Endothelial cell of umbilical vein (primary cell): Measurements from ENCODE around the gene DDX27. TPM values are rescaled to one million over a fixed set of nuclear protein-coding genes. Genes with fewer than 3 reads are reported as not detected.

ENCODE experiments used
- BruUV-seq: library from RNA; stranded (reverse); fragments of 400-500 nt; replicated peaks from 2 replicates; lab custom pipeline; 2021; lab: Mats Ljungman, UMichigan
- CTCF ChIA-PET: fragments of 300-600, 350-600 bp; sonication (Branson Sonifier 250); formaldehyde crosslinking; loops from one replicate; lab custom pipeline; 2021; ENCODE audit warnings: antibody characterized with exemption, inconsistent platforms; lab: Charles Lee
- POLR2A ChIA-PET: fragments of 300-600, 350-600 bp; sonication (Branson Sonifier 250); formaldehyde crosslinking; loops from one replicate; lab custom pipeline; 2021; ENCODE audit warnings: antibody characterized with exemption, inconsistent platforms; lab: Charles Lee
- DNase-seq: peaks from one replicate; pipeline ENCODE4 v3.0.0-alpha.2; 2011; ENCODE audit warnings: low read depth, low spot score
- FAIRE-seq: peaks from 2 replicates; lab custom pipeline; 2011; peaks lifted over from hg19 to GRCh38; lab: Jason Lieb, UNC
- H2AFZ ChIP-seq: 2 replicates; pipeline ENCODE4 v1.6.0; 2012; ENCODE audit warnings: low read depth, low read length, control low read depth, inconsistent platforms
- H3K27ac ChIP-seq: 2 replicates; pipeline ENCODE4 v1.5.1; 2011; ENCODE audit warnings: low read depth, mild to moderate bottlenecking, control low read depth, low read length, moderate library complexity; ENCODE audit not compliant: insufficient read depth
- H3K27me3 ChIP-seq, 2 experiments: 2 replicates each; pipeline versions ENCODE4 v1.6.0 to v1.6.1; 2011; ENCODE audit warnings: low read length in 2 of 2, mixed read lengths in 1 of 2; ENCODE audit not compliant: control insufficient read depth in 2 of 2, insufficient read depth in 2 of 2
- H3K36me3 ChIP-seq, 2 experiments: 2 replicates in 1 of 2; 3 replicates in 1 of 2; pipeline ENCODE4 v1.5.1; 2011; ENCODE audit warnings: low read length in 2 of 2, mild to moderate bottlenecking in 1 of 2, moderate library complexity in 1 of 2; ENCODE audit not compliant: control insufficient read depth in 2 of 2, insufficient read depth in 2 of 2; ENCODE audit errors: extremely low read depth in 1 of 2
- H3K4me1 ChIP-seq: 3 replicates; pipeline ENCODE4 v1.5.1; 2011; ENCODE audit warnings: mild to moderate bottlenecking, low read length; ENCODE audit not compliant: control insufficient read depth, insufficient read depth; ENCODE audit errors: extremely low read depth
- H3K4me2 ChIP-seq: 2 replicates; pipeline ENCODE4 v1.6.1; 2011; ENCODE audit warnings: low read length, control low read depth, mixed read lengths; ENCODE audit not compliant: insufficient read depth
- H3K4me3 ChIP-seq, 3 experiments: fragments of 200-600 bp in 1 of 3; sonication (generic), shearing (Covaris generic) in 1 of 3; replicated peaks in 1 of 3; 2 replicates each; pipeline ENCODE4 v1.5.1; 2011 to 2016; ENCODE audit warnings: control low read depth in 3 of 3, low read length in 3 of 3, mild to moderate bottlenecking in 2 of 3, inconsistent platforms in 1 of 3, low read depth in 1 of 3, moderate library complexity in 1 of 3; ENCODE audit not compliant: insufficient read depth in 1 of 3
- H3K79me2 ChIP-seq: 2 replicates; pipeline ENCODE4 v1.6.0; 2012; ENCODE audit warnings: low read length, inconsistent platforms; ENCODE audit not compliant: control insufficient read depth, insufficient read depth
- H3K9ac ChIP-seq: replicated peaks from 2 replicates; pipeline ENCODE3; 2011; ENCODE audit warnings: low read length, control low read depth; ENCODE audit not compliant: insufficient read depth; ENCODE audit errors: extremely low read depth
- H3K9me1 ChIP-seq: replicated peaks from 3 replicates; pipeline ENCODE4 v1.6.0; 2011; ENCODE audit warnings: mild to moderate bottlenecking, low read length; ENCODE audit not compliant: control insufficient read depth, insufficient read depth; ENCODE audit errors: extremely low read depth
- H3K9me3 ChIP-seq: replicated peaks from 2 replicates; pipeline ENCODE4 v1.5.1; 2012; ENCODE audit warnings: low read length, inconsistent platforms; ENCODE audit not compliant: control insufficient read depth, insufficient read depth
- H4K20me1 ChIP-seq: replicated peaks from 2 replicates; pipeline ENCODE3; 2011; ENCODE audit warnings: mild to moderate bottlenecking, low read length; ENCODE audit not compliant: control insufficient read depth, insufficient read depth; ENCODE audit errors: extremely low read depth
- EZH2 ChIP-seq: IDR thresholded peaks from 2 replicates; pipeline ENCODE4 v1.6.1; 2012; ENCODE audit warnings: borderline replicate concordance, low read depth, mild to moderate bottlenecking, moderate library complexity, low read length, inconsistent platforms; ENCODE audit not compliant: severe bottlenecking
- FOS ChIP-seq: IDR thresholded peaks from 2 replicates; pipeline ENCODE4 v1.6.1; 2011; ENCODE audit warnings: mild to moderate bottlenecking, low read length, moderate library complexity, borderline replicate concordance; ENCODE audit not compliant: insufficient read depth
- GATA2 ChIP-seq: IDR thresholded peaks from 2 replicates; pipeline ENCODE4 v1.7.0; 2011; ENCODE audit warnings: low read depth, mild to moderate bottlenecking, moderate library complexity, mixed read lengths, low read length; ENCODE audit not compliant: insufficient read length, insufficient read depth
- JUN ChIP-seq: IDR thresholded peaks from 2 replicates; pipeline ENCODE4 v1.6.1; 2011; ENCODE audit warnings: borderline replicate concordance, low read depth; ENCODE audit not compliant: insufficient read length, insufficient read depth
- MYC ChIP-seq: IDR thresholded peaks from one replicate; pipeline ENCODE4 v1.6.1; 2011; ENCODE audit warnings: mild to moderate bottlenecking, low read depth, low read length
- POLR2A ChIP-seq: IDR thresholded peaks from 2 replicates; pipeline ENCODE4 v1.6.1; 2012; ENCODE audit warnings: low read depth, mild to moderate bottlenecking, control low read depth, low read length
- POLR2AphosphoS5 ChIP-seq: IDR thresholded peaks from 2 replicates; pipeline ENCODE4 v1.6.1; 2012; ENCODE audit warnings: low read depth, mild to moderate bottlenecking, control low read depth, low read length, moderate library complexity; ENCODE audit not compliant: insufficient read depth
- dilution Hi-C: fragments of 300-500 bp; cut with MboI; formaldehyde crosslinking; loops from one replicate; pipeline ENCODE4 v1.15.0; 2019; ENCODE audit warnings: low sequenced_read_pairs; ENCODE audit not compliant: extremely low pct_ligation_motif_present
- intact Hi-C: fragments of 100-400 bp; cut with micrococcal nuclease; formaldehyde crosslinking; loops from one replicate; pipeline ENCODE4 v1.10.0; 2022
- polyA plus RNA-seq, 4 experiments: library from polyadenylated mRNA; depleted of rRNA in 3 of 4; stranded (reverse) in 3 of 4; unstranded in 1 of 4; fragments of >200 nt; gene quantifications; 2 replicates each; pipeline versions ENCODE4 v1.2.1 to v1.2.3, GENCODE V29; 2011 to 2012; ENCODE audit warnings: missing spikeins in 1 of 4
- total RNA-seq: library from RNA; stranded (reverse); gene quantifications from 2 replicates; pipeline ENCODE4 v1.2.3, GENCODE V29; 2021
- TF ChIP-seq, protein P1 (sequence below), 2 donors: IDR thresholded peaks; 1 replicate in 1 of 2; 2 replicates in 1 of 2; pipeline ENCODE4 v1.5.1; 2011; ENCODE audit warnings: low read length in 2 of 2, mild to moderate bottlenecking in 2 of 2, moderate library complexity in 2 of 2, control low read depth in 1 of 2, inconsistent platforms in 1 of 2, low read depth in 1 of 2; ENCODE audit not compliant: insufficient read depth in 1 of 2; ENCODE audit errors: extremely low read depth in 1 of 2
- TF ChIP-seq, protein P2 (sequence below): IDR thresholded peaks from 2 replicates; pipeline ENCODE4 v1.6.1; 2011; ENCODE audit not compliant: insufficient read depth, insufficient read length

The DDX27 gene
- total and polyA plus RNA-seq, 2 donors (not counting 3 experiments of a cell fraction or from before 2014, with no cell fraction given), result 24.0 to 25.7 TPM

DNA sequence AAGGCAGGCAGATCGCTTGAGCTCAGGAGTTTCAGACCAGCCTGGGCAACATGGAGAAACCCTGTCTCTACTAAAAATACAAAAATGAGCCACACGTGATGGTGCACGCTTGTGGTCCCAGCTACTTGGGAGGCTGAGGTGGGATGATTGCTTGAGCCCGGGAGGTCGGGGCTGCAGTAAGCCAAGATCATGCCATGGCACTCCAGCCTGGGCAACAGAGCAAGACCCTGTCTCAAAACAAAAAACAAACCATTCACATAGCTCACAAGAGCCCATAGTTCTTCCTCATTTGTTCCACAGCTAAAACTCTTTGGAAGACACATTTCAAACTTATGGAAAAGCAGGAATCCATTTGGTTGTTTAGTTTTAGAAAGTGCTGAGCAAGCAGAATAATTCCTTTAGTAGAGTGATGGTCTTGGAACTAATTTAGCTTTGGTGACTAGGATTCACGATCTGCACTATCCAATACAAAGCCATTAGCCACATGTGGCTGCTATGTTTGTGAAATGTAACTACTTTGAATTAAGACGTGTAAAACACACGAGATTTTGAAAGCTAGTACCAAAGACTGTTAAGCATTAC is 54.6 kb downstream of the DDX27 start:
- intact Hi-C loops, result no loop called here
- TF ChIP-seq, protein P1, sequence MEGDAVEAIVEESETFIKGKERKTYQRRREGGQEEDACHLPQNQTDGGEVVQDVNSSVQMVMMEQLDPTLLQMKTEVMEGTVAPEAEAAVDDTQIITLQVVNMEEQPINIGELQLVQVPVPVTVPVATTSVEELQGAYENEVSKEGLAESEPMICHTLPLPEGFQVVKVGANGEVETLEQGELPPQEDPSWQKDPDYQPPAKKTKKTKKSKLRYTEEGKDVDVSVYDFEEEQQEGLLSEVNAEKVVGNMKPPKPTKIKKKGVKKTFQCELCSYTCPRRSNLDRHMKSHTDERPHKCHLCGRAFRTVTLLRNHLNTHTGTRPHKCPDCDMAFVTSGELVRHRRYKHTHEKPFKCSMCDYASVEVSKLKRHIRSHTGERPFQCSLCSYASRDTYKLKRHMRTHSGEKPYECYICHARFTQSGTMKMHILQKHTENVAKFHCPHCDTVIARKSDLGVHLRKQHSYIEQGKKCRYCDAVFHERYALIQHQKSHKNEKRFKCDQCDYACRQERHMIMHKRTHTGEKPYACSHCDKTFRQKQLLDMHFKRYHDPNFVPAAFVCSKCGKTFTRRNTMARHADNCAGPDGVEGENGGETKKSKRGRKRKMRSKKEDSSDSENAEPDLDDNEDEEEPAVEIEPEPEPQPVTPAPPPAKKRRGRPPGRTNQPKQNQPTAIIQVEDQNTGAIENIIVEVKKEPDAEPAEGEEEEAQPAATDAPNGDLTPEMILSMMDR (IDR thresholded peaks at IDR 0.05; ENCODE audit: extremely low read depth in 1 of 2, insufficient read depth in 1 of 2, low read depth in 1 of 2, low read length in 2 of 2), result no peak
- no peak for TF ChIP-seq EZH2
- no peak for TF ChIP-seq FOS
- TF ChIP-seq MYC, result no peak
- TF ChIP-seq POLR2AphosphoS5, result no peak
- TF ChIP-seq JUN, result no peak
- TF ChIP-seq POLR2A, result no peak
- TF ChIP-seq, protein P2, sequence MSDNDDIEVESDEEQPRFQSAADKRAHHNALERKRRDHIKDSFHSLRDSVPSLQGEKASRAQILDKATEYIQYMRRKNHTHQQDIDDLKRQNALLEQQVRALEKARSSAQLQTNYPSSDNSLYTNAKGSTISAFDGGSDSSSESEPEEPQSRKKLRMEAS, result no peak
- no peak for TF ChIP-seq GATA2
- Histone ChIP-seq H3K36me3 (peaks cover 14 to 21% of the 10 kb centered on the region in 2 experiments), H3K9ac (no peak overlapping the region), H3K27ac (no peak overlapping the region), H3K9me3 (no peaks in the 10 kb centered on the region), H3K4me1 (peaks cover 17% of the 10 kb centered on the region), H3K4me3 (no peak overlapping the region), H3K9me1 (no peaks in the 10 kb centered on the region), H3K79me2 (peaks cover 78% of the 10 kb centered on the region), H4K20me1 (no peaks in the 10 kb centered on the region), H2AFZ (no peak overlapping the region), H3K27me3 (no peaks in the 10 kb centered on the region), H3K4me2 (no peak overlapping the region)
- FAIRE-seq (no peak), DNase-seq (no peak)
- ChIA-PET POLR2A (no interaction called here), CTCF (no interaction called here)
- no TSS peak for BruUV-seq
- dilution Hi-C loops, result no loop called here
